IMR-90 (cell line): ENCODE data around the gene ADGRL3.

Source experiments
- MAFK ChIP-seq: IDR thresholded peaks from 2 replicates; pipeline ENCODE4 v1.6.1; 2012; ENCODE audit warnings: low read depth, low read length, improper control_type of control experiment
- POLR2A ChIP-seq: IDR thresholded peaks from 2 replicates; pipeline ENCODE4 v1.6.1; 2012; ENCODE audit warnings: mild to moderate bottlenecking, low read depth, low read length
- RAD21 ChIP-seq: IDR thresholded peaks from 2 replicates; pipeline ENCODE4 v1.6.1; 2012; ENCODE audit warnings: low read length, improper control_type of control experiment
- RCOR1 ChIP-seq: IDR thresholded peaks from 2 replicates; pipeline ENCODE4 v1.6.1; 2012; ENCODE audit warnings: mild to moderate bottlenecking, low read length, improper control_type of control experiment; ENCODE audit not compliant: insufficient replicate concordance
- RFX5 ChIP-seq: IDR thresholded peaks from 2 replicates; pipeline ENCODE4 v1.8.0; 2012; ENCODE audit warnings: low read depth, mild to moderate bottlenecking, low read length, moderate library complexity
- SMC3 ChIP-seq: fragments of 150-350 bp; IDR thresholded peaks from 2 replicates; pipeline ENCODE4 v1.6.1; 2016; ENCODE audit warnings: low read depth, mild to moderate bottlenecking, antibody characterized with exemption, low read length, moderate library complexity
- TF ChIP-seq, protein P1 (sequence below): fragments of 150-350 bp; IDR thresholded peaks from 2 replicates; pipeline ENCODE4 v1.6.1; 2016; ENCODE audit warnings: low read depth, mild to moderate bottlenecking, low read length, moderate library complexity, borderline replicate concordance
- TF ChIP-seq, protein P2 (sequence below): conservative IDR thresholded peaks from 2 replicates; pipeline ENCODE4 v1.5.1; 2012; ENCODE audit warnings: mild to moderate bottlenecking, low read depth, low read length, improper control_type of control experiment

DNA sequence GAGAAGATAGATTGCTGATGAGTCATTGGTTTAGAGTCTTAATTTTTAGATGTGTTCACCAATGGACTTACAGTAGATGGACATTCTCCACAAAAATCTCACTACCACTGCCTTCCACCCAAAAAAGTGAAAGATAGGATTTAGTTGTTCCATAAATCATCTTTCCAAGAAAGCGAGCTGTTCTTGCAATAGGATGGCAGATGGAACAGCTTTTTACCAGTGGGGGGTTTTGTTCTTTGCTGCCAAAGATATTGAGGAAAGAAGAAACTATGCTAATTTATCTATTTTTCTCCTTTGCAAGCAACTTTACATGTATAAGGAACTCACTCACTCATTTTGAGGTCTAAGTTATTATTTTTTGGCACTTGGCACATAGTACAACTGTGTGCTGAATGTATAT lies 109.5 kb downstream of the ADGRL3 start:
- TF ChIP-seq, protein P1, sequence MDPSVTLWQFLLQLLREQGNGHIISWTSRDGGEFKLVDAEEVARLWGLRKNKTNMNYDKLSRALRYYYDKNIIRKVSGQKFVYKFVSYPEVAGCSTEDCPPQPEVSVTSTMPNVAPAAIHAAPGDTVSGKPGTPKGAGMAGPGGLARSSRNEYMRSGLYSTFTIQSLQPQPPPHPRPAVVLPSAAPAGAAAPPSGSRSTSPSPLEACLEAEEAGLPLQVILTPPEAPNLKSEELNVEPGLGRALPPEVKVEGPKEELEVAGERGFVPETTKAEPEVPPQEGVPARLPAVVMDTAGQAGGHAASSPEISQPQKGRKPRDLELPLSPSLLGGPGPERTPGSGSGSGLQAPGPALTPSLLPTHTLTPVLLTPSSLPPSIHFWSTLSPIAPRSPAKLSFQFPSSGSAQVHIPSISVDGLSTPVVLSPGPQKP: no peak
- TF ChIP-seq, protein P2, sequence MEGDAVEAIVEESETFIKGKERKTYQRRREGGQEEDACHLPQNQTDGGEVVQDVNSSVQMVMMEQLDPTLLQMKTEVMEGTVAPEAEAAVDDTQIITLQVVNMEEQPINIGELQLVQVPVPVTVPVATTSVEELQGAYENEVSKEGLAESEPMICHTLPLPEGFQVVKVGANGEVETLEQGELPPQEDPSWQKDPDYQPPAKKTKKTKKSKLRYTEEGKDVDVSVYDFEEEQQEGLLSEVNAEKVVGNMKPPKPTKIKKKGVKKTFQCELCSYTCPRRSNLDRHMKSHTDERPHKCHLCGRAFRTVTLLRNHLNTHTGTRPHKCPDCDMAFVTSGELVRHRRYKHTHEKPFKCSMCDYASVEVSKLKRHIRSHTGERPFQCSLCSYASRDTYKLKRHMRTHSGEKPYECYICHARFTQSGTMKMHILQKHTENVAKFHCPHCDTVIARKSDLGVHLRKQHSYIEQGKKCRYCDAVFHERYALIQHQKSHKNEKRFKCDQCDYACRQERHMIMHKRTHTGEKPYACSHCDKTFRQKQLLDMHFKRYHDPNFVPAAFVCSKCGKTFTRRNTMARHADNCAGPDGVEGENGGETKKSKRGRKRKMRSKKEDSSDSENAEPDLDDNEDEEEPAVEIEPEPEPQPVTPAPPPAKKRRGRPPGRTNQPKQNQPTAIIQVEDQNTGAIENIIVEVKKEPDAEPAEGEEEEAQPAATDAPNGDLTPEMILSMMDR: no peak
- TF ChIP-seq RFX5 (no peak), SMC3 (no peak), RAD21 (no peak), RCOR1 (no peak), POLR2A (no peak), MAFK (no peak)
